HEK293T (cell line): Measurements from ENCODE around the gene PACRG.

ENCODE experiments used
- ELF4 ChIP-seq: fragments of 450-650 bp; IDR thresholded peaks from 2 replicates; pipeline ENCODE4 v1.6.1; 2017; ENCODE audit warnings: antibody characterized with exemption
- FOXA1 ChIP-seq: fragments of 450-650 bp; IDR thresholded peaks from 2 replicates; pipeline ENCODE4 v1.6.1; 2016; ENCODE audit warnings: mild to moderate bottlenecking
- FOXK2 ChIP-seq: fragments of 450-650 bp; IDR thresholded peaks from 2 replicates; pipeline ENCODE4 v1.6.1; 2016; ENCODE audit warnings: mild to moderate bottlenecking
- SP1 ChIP-seq: fragments of 450-650 bp; IDR thresholded peaks from 2 replicates; pipeline ENCODE4 v1.6.1; 2017

GRCh38 chr6:163066200-163066599 lies 338.4 kb downstream of the PACRG start:
- TF ChIP-seq ELF4 (no peak), FOXK2 (no peak), FOXA1 (no peak), SP1 (no peak)
